C4-2B (cell line): ENCODE data around the gene PCYT1B.
A peak's percentile ranks its signal among the peaks of the same experiment; 100 is the strongest.

Experiments used
- H3K27ac ChIP-seq: fragments of 450-650 bp; 2 replicates; pipeline ENCODE4 v1.5.1; 2017
- CTCF ChIP-seq: fragments of 450-650 bp; conservative IDR thresholded peaks from 2 replicates; pipeline ENCODE4 v1.5.1; 2017; ENCODE audit warnings: mild to moderate bottlenecking
- ZFX ChIP-seq: fragments of 450-650 bp; IDR thresholded peaks from 2 replicates; pipeline ENCODE4 v1.6.1; 2017

The PCYT1B gene

GRCh38 chrX:24647257-24648058, at the start of gene PCYT1B:
PCYT1B (minus strand) TSS chrX:24647347; CDS start chrX:24647105, 242 bp downstream.
- TF ChIP-seq ZFX (no peak), CTCF (no peak)
- no peak within 1 kb of the TSS for H3K27ac ChIP-seq

- TF ChIP-seq ZFX = no peak
- no peak for TF ChIP-seq CTCF
- H3K27ac ChIP-seq = no peak overlapping the region
These were observed 49.1 kb upstream of the PCYT1B start for GRCh38 chrX:24696294-24696693.

GRCh38 chrX:24694825-24695224, 47.7 kb upstream of the PCYT1B start:
- no peak overlapping the region for H3K27ac ChIP-seq
- TF ChIP-seq CTCF (no peak), ZFX (no peak)

- peak within 1 kb of the TSS; percentile 81 for H3K27ac ChIP-seq
- TF ChIP-seq CTCF = peak; percentile 29
- no peak for TF ChIP-seq ZFX
These were observed 46.5 kb upstream of the PCYT1B start, which contains the start of gene POLA1 for GRCh38 chrX:24693453-24694202. POLA1 (plus strand) TSS chrX:24693918; CDS start chrX:24693962, 44 bp downstream.

GRCh38 chrX:24692305-24692704, 45.2 kb upstream of the PCYT1B start:
- no peak for TF ChIP-seq CTCF
- no peak for TF ChIP-seq ZFX

GRCh38 chrX:24684048-24684447, 36.9 kb upstream of the PCYT1B start:
- TF ChIP-seq ZFX (no peak), CTCF (no peak)

More at GRCh38 chrX:24692305-24692704, 45.2 kb upstream of the PCYT1B start:
- H3K27ac ChIP-seq = no peak overlapping the region

GRCh38 chrX:24682739-24683432, 35.7 kb upstream of the PCYT1B start:
- no peak overlapping the region for H3K27ac ChIP-seq

More at GRCh38 chrX:24684048-24684447, 36.9 kb upstream of the PCYT1B start:
- H3K27ac ChIP-seq = no peak overlapping the region

More at GRCh38 chrX:24682739-24683432, 35.7 kb upstream of the PCYT1B start:
- TF ChIP-seq CTCF (no peak), ZFX (no peak)
